Adrenal gland (tissue), 19 donors: ENCODE measurements around the gene PIEZO2. TPM values are rescaled to one million over a fixed set of nuclear protein-coding genes. Genes with fewer than 3 reads are reported as not detected.
"Not testable (repeated sequence)": the region's sequence is repeated elsewhere in the genome, so short reads cannot be mapped to it uniquely, and the experiment has no call there.

Experiments
- DNase-seq, 7 donors: peaks; one replicate each; pipeline ENCODE4 v3.0.0-alpha.2; 2019 to 2020
- H3K27ac ChIP-seq, 5 donors: fragments of 200-600 bp; sonication (generic) in 4 of 5; 1 replicate in 3 of 5; 2 replicates in 2 of 5; pipeline versions ENCODE4 v1.5.1 to v1.8.0; 2016 to 2020; ENCODE audit warnings: mild to moderate bottlenecking in 1 of 5
- H3K27me3 ChIP-seq: fragments of 200-600 bp; 2 replicates; pipeline ENCODE4 v1.8.0; 2021
- H3K36me3 ChIP-seq, 2 donors: fragments of 200-600 bp; replicated peaks in 1 of 2; 1 replicate in 1 of 2; 2 replicates in 1 of 2; pipeline versions ENCODE4 v1.5.1 to v1.8.0; 2018 to 2022
- H3K4me1 ChIP-seq, 2 donors: fragments of 200-600 bp; replicated peaks in 1 of 2; 1 replicate in 1 of 2; 2 replicates in 1 of 2; pipeline versions ENCODE4 v1.5.1 to v1.8.0; 2018 to 2021
- H3K4me3 ChIP-seq, 4 donors: fragments of 200-600 bp; sonication (generic) in 3 of 4; one replicate each; pipeline ENCODE4 v1.5.1; 2016 to 2018
- H3K9me3 ChIP-seq, 3 donors: fragments of 200-600 bp; sonication (generic) in 1 of 3; replicated peaks in 1 of 3; 1 replicate in 2 of 3; 2 replicates in 1 of 3; pipeline versions ENCODE4 v1.5.1 to v1.8.0; 2016 to 2021
- POLR2A ChIP-seq, 2 donors: fragments of 450-650 bp; IDR thresholded peaks; one replicate each; pipeline ENCODE4 v1.6.1; 2017; ENCODE audit warnings: antibody characterized with exemption in 2 of 2, mild to moderate bottlenecking in 2 of 2, moderate library complexity in 1 of 2
- whole genome bisulfite sequencing, 4 donors: extraction: QIAGEN DNeasy Blood & Tissue Kit in 2 of 4; methylation state at CpG; one replicate each; pipeline versions ENCODE4 v1.1.5 to v1.1.7; 2013 to 2017; 5-methylcytosine and 5-hydroxymethylcytosine counted together
- intact Hi-C, 2 donors: fragments of 100-400 bp; cut with DNase I; formaldehyde crosslinking; loops; one replicate each; pipeline versions ENCODE4 v1.14.1 to v1.15.0; 2022 to 2023
- long read RNA-seq, 10 donors: library from polyadenylated mRNA in 3 of 10; unstranded in 2 of 10; stranded (forward) in 1 of 10; transcript quantifications; one replicate each; pipeline ENCODE4 v2.0.0 and lab custom pipeline, GENCODE V29; 2021 to 2026
- polyA plus RNA-seq, 3 donors: library from polyadenylated mRNA; stranded (reverse); fragments of 200-250 nt in 2 of 3; fragments of 350-450 nt in 1 of 3; fragmentation: Illumina TruSeq in 1 of 3; extraction: RNeasy Lipid Tissue Mini Kit (QIAGEN cat#74804) in 1 of 3; gene quantifications; one replicate each; pipeline ENCODE4 v1.2.3, GENCODE V29; 2013 to 2014
- total RNA-seq, 9 donors: library from RNA; depleted of rRNA in 4 of 9; stranded (reverse); fragments of >200 nt in 4 of 9; fragments of 120-200 nt in 1 of 9; fragmentation: NEBNext Ultra II Directional in 1 of 9; extraction: Animal tissue kit (Norgen Biotek cat#: 25700) in 1 of 9; gene quantifications; one replicate each; pipeline versions ENCODE4 v1.1.0 to v1.2.4, GENCODE V29; 2013 to 2023
- TF ChIP-seq, protein P1 (sequence below), 6 experiments: fragments of 450-650 bp in 4 of 6; fragments of 200-600 bp in 2 of 6; sonication (generic) in 1 of 6; IDR thresholded peaks; 1 replicate in 5 of 6; 2 replicates in 1 of 6; pipeline versions ENCODE4 v1.5.1 to v1.8.0; 2016 to 2021; ENCODE audit warnings: antibody characterized with exemption in 6 of 6, mild to moderate bottlenecking in 2 of 6, moderate library complexity in 1 of 6
- donor health status: healthy with polysubstance abuse.
- donor health status: Bipolar disorder and iron deficiency.
- donor health status: DM: yes; HTN: yes; CAD: no.
- donor health status: DM: no; HTN: no; CAD: no.
- donor health status: DM: no; HTN: no; CAD: no.
- donor health status: DM: yes; HTN: yes; CAD: no.

The PIEZO2 gene
- total RNA-seq (10 to 100 TPM in 1 of 9 donors, 1 to 10 TPM in 8; 1.1 to 18.0 (median 3.6) TPM), polyA plus RNA-seq (1 to 10 TPM in 2 of 3 donors, under 1 TPM in 1; 0.88 to 2.1 (median 1.4) TPM)
- long read RNA-seq, donor 1, partial matches to known transcripts = 0 of 1 reads
- long read RNA-seq, donor 1, other reads (novel, unspliced or antisense) = 0 of 1 reads
- long read RNA-seq, donor 2 = 0 reads
- long read RNA-seq, donor 3 = 0 reads
- long read RNA-seq, donor 4 = 0 reads
- long read RNA-seq, donor 5 = 0 reads
- long read RNA-seq, donor 6 = 0 reads
- long read RNA-seq, donor 7 = 0 reads
- long read RNA-seq, donor 8, partial matches to known transcripts = 0 of 1 reads
- long read RNA-seq, donor 8, other reads (novel, unspliced or antisense) = 0 of 1 reads
- long read RNA-seq, donor 9 = 0 reads
- long read RNA-seq, donor 10 = 0 reads

DNA sequence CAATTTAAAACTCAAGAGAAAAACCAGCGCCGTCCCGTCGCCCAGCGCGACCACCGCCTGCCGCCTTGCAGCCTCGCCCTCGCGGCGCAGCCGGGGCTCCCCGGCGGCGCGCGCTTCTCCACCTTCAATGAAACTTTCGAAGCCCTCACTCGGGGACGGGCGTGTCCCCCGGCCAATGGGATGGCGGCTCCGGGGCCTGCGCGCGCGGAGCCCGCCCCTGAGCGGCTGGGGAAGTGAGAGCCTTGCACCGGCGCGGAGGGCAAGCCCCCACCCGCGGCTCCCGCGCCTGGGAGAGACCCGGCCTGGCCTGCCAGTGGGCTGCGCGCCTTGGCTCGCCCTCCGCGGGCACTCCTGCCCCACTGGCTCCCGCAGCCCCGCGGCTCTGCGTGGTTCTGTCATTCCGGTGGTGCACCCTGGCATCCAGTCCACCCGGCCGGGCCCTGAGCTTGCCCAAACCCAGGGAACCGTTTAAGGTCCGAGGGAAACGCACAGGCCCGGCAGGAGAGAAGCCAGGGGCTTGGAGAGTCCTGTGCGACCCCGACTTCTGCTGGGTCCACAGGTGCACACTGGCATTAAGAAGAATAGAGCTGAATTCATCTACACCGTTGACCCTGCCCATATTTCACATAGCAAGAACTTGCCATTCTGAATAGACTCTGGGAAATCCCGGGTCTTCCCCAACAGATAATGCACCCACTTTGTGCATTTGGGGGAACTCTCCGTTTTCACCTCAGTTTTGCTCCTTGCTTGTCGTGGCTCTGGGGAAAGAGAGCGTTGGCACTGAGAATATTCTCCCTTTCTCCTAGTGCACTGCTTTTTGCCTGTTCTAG lies at the start of gene PIEZO2:
Gene PIEZO2 (minus strand): TSS at position 129 of the 830 bp plus-strand sequence. CDS start 981 bp downstream, outside the sequence.
- Histone ChIP-seq H3K27ac (no peak within 1 kb of the TSS), H3K4me3 (peak within 1 kb of the TSS in 1 of 4 donors; percentile 47), H3K9me3 (no peaks in the 10 kb centered on the region), H3K4me1 (peaks cover 0 to 5% of the 10 kb centered on the region in 2 donors), H3K27me3 (peaks cover 37% of the 10 kb centered on the region), H3K36me3 (no peaks in the 10 kb centered on the region)
- peak; percentile 22 to 61 (median 35) for DNase-seq
- 4 to 9% (median 4%) methylated on average over 25 to 62 of the region's 62 CpGs for WGBS, 4 donors
- intact Hi-C loops = loop anchor here in 1 of 2 donors (5.0 to 10.0 kb wide), 3 partner anchors 105 to 585 kb away; no protein-coding TSS in a partner anchor
- no peak for TF ChIP-seq POLR2A (IDR thresholded peaks at IDR 0.05)
- TF ChIP-seq, protein P1, sequence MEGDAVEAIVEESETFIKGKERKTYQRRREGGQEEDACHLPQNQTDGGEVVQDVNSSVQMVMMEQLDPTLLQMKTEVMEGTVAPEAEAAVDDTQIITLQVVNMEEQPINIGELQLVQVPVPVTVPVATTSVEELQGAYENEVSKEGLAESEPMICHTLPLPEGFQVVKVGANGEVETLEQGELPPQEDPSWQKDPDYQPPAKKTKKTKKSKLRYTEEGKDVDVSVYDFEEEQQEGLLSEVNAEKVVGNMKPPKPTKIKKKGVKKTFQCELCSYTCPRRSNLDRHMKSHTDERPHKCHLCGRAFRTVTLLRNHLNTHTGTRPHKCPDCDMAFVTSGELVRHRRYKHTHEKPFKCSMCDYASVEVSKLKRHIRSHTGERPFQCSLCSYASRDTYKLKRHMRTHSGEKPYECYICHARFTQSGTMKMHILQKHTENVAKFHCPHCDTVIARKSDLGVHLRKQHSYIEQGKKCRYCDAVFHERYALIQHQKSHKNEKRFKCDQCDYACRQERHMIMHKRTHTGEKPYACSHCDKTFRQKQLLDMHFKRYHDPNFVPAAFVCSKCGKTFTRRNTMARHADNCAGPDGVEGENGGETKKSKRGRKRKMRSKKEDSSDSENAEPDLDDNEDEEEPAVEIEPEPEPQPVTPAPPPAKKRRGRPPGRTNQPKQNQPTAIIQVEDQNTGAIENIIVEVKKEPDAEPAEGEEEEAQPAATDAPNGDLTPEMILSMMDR (IDR thresholded peaks at IDR 0.05) = no peak

DNA sequence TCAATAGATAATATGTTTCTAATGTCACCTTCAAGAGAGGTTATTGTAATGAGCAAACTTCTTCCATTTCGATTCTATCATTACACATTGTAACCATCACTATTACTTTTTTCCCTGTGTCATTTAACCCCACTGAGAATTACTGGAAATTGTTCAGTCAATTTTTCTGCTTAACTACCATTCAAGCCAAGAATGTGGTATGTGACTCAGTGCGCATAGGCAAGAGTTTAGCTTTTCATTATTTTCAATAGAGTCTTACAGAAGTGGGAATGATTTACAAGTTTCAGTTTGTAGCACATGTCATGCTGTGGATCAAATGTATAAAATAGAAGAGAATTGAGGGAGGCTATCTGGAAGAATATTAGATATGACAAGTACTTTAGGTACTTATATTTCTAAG lies 34.3 kb upstream of the PIEZO2 start:
- TF ChIP-seq POLR2A (IDR thresholded peaks at IDR 0.05) = no peak
- TF ChIP-seq, protein P1 (IDR thresholded peaks at IDR 0.05) = no peak
- no peak for DNase-seq
- 88 to 94% (median 90%) methylated on average over 2 of the region's 2 CpGs for WGBS, 4 donors
- Histone ChIP-seq H3K27me3 (no peaks in the 10 kb centered on the region), H3K4me1 (no peaks in the 10 kb centered on the region), H3K4me3 (no peak overlapping the region), H3K9me3 (no peaks in the 10 kb centered on the region), H3K27ac (no peak overlapping the region), H3K36me3 (no peaks in the 10 kb centered on the region)
- intact Hi-C loops = no loop called here

DNA sequence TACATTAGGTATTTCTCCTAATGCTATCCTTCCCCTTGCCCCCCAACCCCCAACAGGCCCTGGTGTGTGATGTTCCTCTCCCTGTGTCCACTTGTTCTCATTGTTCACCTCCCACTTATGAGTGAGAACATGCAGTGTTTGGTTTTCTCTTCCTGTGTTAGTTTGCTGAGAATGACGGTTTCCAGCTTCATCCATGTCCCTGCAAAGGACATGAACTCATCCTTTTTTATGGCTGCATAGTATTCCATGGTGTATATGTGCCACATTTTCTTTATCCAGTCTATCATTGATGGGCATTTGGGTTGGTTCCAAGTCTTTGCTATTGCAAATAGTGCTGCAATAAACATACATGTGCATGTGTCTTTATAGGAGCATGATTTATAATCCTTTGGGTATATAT lies 32.3 kb upstream of the PIEZO2 start:
- H3K36me3 ChIP-seq, H3K4me1 ChIP-seq, H3K9me3 ChIP-seq, H3K27ac ChIP-seq, intact Hi-C loops, H3K4me3 ChIP-seq, DNase-seq, H3K27me3 ChIP-seq: not testable (repeated sequence)
- WGBS, 4 donors = 67 to 94% (median 86%) methylated on average over 1 of the region's 1 CpG

DNA sequence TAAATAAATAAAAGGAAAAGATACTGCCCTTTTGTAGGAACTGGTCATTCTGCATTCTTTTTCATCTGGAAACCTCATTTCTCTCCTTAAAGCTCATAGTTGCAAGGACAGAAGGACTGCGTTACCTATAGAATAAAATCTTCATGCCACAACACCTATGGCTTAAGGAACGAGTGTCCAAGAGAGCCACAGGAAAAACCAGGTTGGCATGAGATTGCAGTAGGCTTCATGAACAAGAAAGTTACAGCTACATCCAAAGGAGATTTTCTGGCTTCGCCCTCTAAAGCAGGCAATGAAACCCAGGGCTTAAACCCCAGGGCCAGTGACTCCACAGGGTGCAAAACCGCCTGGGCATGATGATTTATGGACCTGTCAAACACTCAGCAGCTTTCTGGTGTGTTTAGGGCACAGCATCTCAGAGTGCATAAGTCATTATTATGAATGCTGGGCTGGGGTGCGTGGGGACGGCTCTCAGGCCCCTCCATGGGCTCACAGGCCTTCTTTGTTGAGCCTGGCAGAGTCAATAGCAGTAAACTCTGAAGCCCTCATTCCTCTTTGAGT lies 30.7 kb upstream of the PIEZO2 start:
- no peak overlapping the region for H3K27ac ChIP-seq
- intact Hi-C loops = no loop called here
- 70 to 86% (median 81%) methylated on average over 4 to 6 of the region's 6 CpGs for WGBS, 4 donors
- H3K27me3 ChIP-seq = no peaks in the 10 kb centered on the region
- H3K4me1 ChIP-seq = no peaks in the 10 kb centered on the region
- no peak for TF ChIP-seq POLR2A (IDR thresholded peaks at IDR 0.05)
- TF ChIP-seq, protein P1 (IDR thresholded peaks at IDR 0.05) = no peak
- no peak for DNase-seq
- H3K36me3 ChIP-seq = no peaks in the 10 kb centered on the region
- no peaks in the 10 kb centered on the region for H3K9me3 ChIP-seq
- no peak overlapping the region for H3K4me3 ChIP-seq
